Left ventricle myocardium inferior (tissue), 1 donor: Measurements from ENCODE around the gene BYSL. TPM values are rescaled to one million over a fixed set of nuclear protein-coding genes. Genes with fewer than 3 reads are reported as not detected.

Experiments used
- DNase-seq: peaks from one replicate; pipeline ENCODE4 v3.0.0-alpha.2; 2020
- H3K27ac ChIP-seq: fragments of 200-600 bp; replicated peaks from 2 replicates; pipeline ENCODE4 v1.8.0; 2021
- H3K27me3 ChIP-seq: fragments of 200-600 bp; 2 replicates; pipeline ENCODE4 v1.8.0; 2021; ENCODE audit warnings: low read depth
- H3K36me3 ChIP-seq: fragments of 200-600 bp; 2 replicates; pipeline ENCODE4 v1.8.0; 2021
- H3K4me1 ChIP-seq: fragments of 200-600 bp; 2 replicates; pipeline ENCODE4 v1.8.0; 2021
- H3K4me3 ChIP-seq: fragments of 200-600 bp; 2 replicates; pipeline ENCODE4 v1.8.0; 2021; ENCODE audit warnings: mild to moderate bottlenecking, moderate library complexity
- H3K9me3 ChIP-seq: fragments of 200-600 bp; replicated peaks from 2 replicates; pipeline ENCODE4 v1.8.0; 2021
- CTCF ChIP-seq: fragments of 200-600 bp; IDR thresholded peaks from 2 replicates; pipeline ENCODE4 v1.8.0; 2021; ENCODE audit warnings: antibody characterized with exemption, mild to moderate bottlenecking, borderline replicate concordance
- intact Hi-C: fragments of 100-400 bp; cut with micrococcal nuclease; formaldehyde crosslinking; loops from one replicate; pipeline ENCODE4 v1.11.0; 2022
- total RNA-seq: library from RNA; stranded (reverse); fragmentation: NEBNext Ultra II Directional; extraction: Animal tissue kit (Norgen Biotek cat#: 25700); gene quantifications from one replicate; pipeline ENCODE4 v1.2.1, GENCODE V29; 2021
- donor health status: DM: no; HTN: yes; CAD: no; lungs with severe emphysema.

BYSL gene
- total RNA-seq, 1 donor from 2014 or later = 9.0 TPM

- Histone ChIP-seq H3K36me3 (peaks cover 26% of the 10 kb centered on the region), H3K27me3 (no peaks in the 10 kb centered on the region), H3K4me1 (peaks cover 9% of the 10 kb centered on the region), H3K9me3 (no peaks in the 10 kb centered on the region), H3K4me3 (no peak overlapping the region), H3K27ac (no peak overlapping the region)
- intact Hi-C loops = no loop called here
- DNase-seq = no peak
- no peak for TF ChIP-seq CTCF
Measured at GRCh38 chr6:41901882-41902519, 19.3 kb upstream of the BYSL start.

GRCh38 chr6:41909727-41910126, 11.6 kb upstream of the BYSL start:
- Histone ChIP-seq H3K9me3 (no peaks in the 10 kb centered on the region), H3K4me3 (no peak overlapping the region), H3K36me3 (peaks cover 84% of the 10 kb centered on the region), H3K27ac (no peak overlapping the region), H3K27me3 (no peaks in the 10 kb centered on the region), H3K4me1 (no peaks in the 10 kb centered on the region)
- TF ChIP-seq CTCF = no peak
- intact Hi-C loops = no loop called here
- DNase-seq = no peak

- no peak for DNase-seq
- Histone ChIP-seq H3K4me3 (no peak overlapping the region), H3K27me3 (no peaks in the 10 kb centered on the region), H3K9me3 (no peaks in the 10 kb centered on the region), H3K27ac (no peak overlapping the region), H3K4me1 (peaks cover 38% of the 10 kb centered on the region), H3K36me3 (peaks cover 64% of the 10 kb centered on the region)
- intact Hi-C loops = no loop called here
- no peak for TF ChIP-seq CTCF
Measured at GRCh38 chr6:41914343-41914742, 7.0 kb upstream of the BYSL start.

GRCh38 chr6:41914869-41915530, 6.3 kb upstream of the BYSL start:
- H3K27ac ChIP-seq = no peak overlapping the region
- H3K36me3 ChIP-seq = peaks cover 57% of the 10 kb centered on the region
- no peaks in the 10 kb centered on the region for H3K9me3 ChIP-seq
- H3K27me3 ChIP-seq = no peaks in the 10 kb centered on the region
- H3K4me1 ChIP-seq = peaks cover 44% of the 10 kb centered on the region
- intact Hi-C loops = no loop called here
- DNase-seq = no peak
- no peak overlapping the region for H3K4me3 ChIP-seq
- TF ChIP-seq CTCF = no peak

- Histone ChIP-seq H3K4me1 (peaks cover 68% of the 10 kb centered on the region), H3K27ac (peak overlapping the region; percentile 27)
- DNase-seq = no peak
Measured at GRCh38 chr6:41917528-41917927, 3.8 kb upstream of the BYSL start.

More at GRCh38 chr6:41917528-41917927, 3.8 kb upstream of the BYSL start:
- Histone ChIP-seq H3K9me3 (no peaks in the 10 kb centered on the region), H3K27me3 (no peaks in the 10 kb centered on the region), H3K36me3 (peaks cover 43% of the 10 kb centered on the region), H3K4me3 (no peak overlapping the region)
- intact Hi-C loops = no loop called here
- no peak for TF ChIP-seq CTCF
